ENCODE results near the gene TCEA3.

Gene TCEA3

GRCh38 chr1:23444596-23445390 lies 20.2 kb upstream of the TCEA3 start:
- DNase-seq (ENCODE audit: insufficient read length) (no peak), FAIRE-seq (no peak)

GRCh38 chr1:23444104-23444533 lies 19.6 kb upstream of the TCEA3 start:
- no peak for TF ChIP-seq POLR2AphosphoS5 (IDR thresholded peaks at IDR 0.05; ENCODE audit: low read depth, low read length)
- DNase-seq (ENCODE audit: insufficient read length) (no peak), FAIRE-seq (no peak)

More at GRCh38 chr1:23444596-23445390, 20.2 kb upstream of the TCEA3 start:
- TF ChIP-seq POLR2AphosphoS5 (IDR thresholded peaks at IDR 0.05; ENCODE audit: low read depth, low read length) (no peak), TAF1 (IDR thresholded peaks at IDR 0.05; ENCODE audit: borderline replicate concordance, low read depth, low read length) (no peak), POLR2A (IDR thresholded peaks at IDR 0.05; ENCODE audit: low read depth, low read length) (no peak)

GRCh38 chr1:23442751-23443150 lies 18.2 kb upstream of the TCEA3 start:
- FAIRE-seq, result no peak
- no peak for DNase-seq (ENCODE audit: insufficient read length)
- TF ChIP-seq POLR2AphosphoS5 (IDR thresholded peaks at IDR 0.05; ENCODE audit: low read depth, low read length) (no peak), TAF1 (IDR thresholded peaks at IDR 0.05; ENCODE audit: borderline replicate concordance, low read depth, low read length) (no peak), POLR2A (IDR thresholded peaks at IDR 0.05; ENCODE audit: low read depth, low read length) (no peak)

GRCh38 chr1:23441446-23442148 lies 17.0 kb upstream of the TCEA3 start:
- DNase-seq (ENCODE audit: insufficient read length) (no peak), FAIRE-seq (no peak)
- no peak for TF ChIP-seq POLR2A (IDR thresholded peaks at IDR 0.05; ENCODE audit: low read depth, low read length)
- no peak for TF ChIP-seq POLR2AphosphoS5 (IDR thresholded peaks at IDR 0.05; ENCODE audit: low read depth, low read length)
- TF ChIP-seq TAF1 (IDR thresholded peaks at IDR 0.05; ENCODE audit: borderline replicate concordance, low read depth, low read length), result no peak

- TF ChIP-seq TAF1 (IDR thresholded peaks at IDR 0.05; ENCODE audit: borderline replicate concordance, low read depth, low read length) (no peak), POLR2A (IDR thresholded peaks at IDR 0.05; ENCODE audit: low read depth, low read length) (no peak), POLR2AphosphoS5 (IDR thresholded peaks at IDR 0.05; ENCODE audit: low read depth, low read length) (no peak)
- DNase-seq (ENCODE audit: insufficient read length) (no peak), FAIRE-seq (no peak)
Measured at GRCh38 chr1:23438545-23438944, 14.0 kb upstream of the TCEA3 start.

GRCh38 chr1:23437355-23437664 lies 12.8 kb upstream of the TCEA3 start:
- DNase-seq (ENCODE audit: insufficient read length) (no peak), FAIRE-seq (no peak)
- TF ChIP-seq POLR2A (IDR thresholded peaks at IDR 0.05; ENCODE audit: low read depth, low read length) (no peak), POLR2AphosphoS5 (IDR thresholded peaks at IDR 0.05; ENCODE audit: low read depth, low read length) (no peak)

- TF ChIP-seq POLR2A (IDR thresholded peaks at IDR 0.05; ENCODE audit: low read depth, low read length), result no peak
- TF ChIP-seq POLR2AphosphoS5 (IDR thresholded peaks at IDR 0.05; ENCODE audit: low read depth, low read length), result no peak
- no peak for TF ChIP-seq TAF1 (IDR thresholded peaks at IDR 0.05; ENCODE audit: borderline replicate concordance, low read depth, low read length)
- DNase-seq (ENCODE audit: insufficient read length) (no peak), FAIRE-seq (no peak)
Measured at GRCh38 chr1:23436520-23437354, 12.2 kb upstream of the TCEA3 start.

GRCh38 chr1:23434260-23434775 lies 9.8 kb upstream of the TCEA3 start:
- DNase-seq (ENCODE audit: insufficient read length) (no peak), FAIRE-seq (no peak)
- no peak for TF ChIP-seq POLR2A (IDR thresholded peaks at IDR 0.05; ENCODE audit: low read depth, low read length)

GRCh38 chr1:23433122-23433521 lies 8.6 kb upstream of the TCEA3 start:
- TF ChIP-seq POLR2A (IDR thresholded peaks at IDR 0.05; ENCODE audit: low read depth, low read length) (no peak), TAF1 (IDR thresholded peaks at IDR 0.05; ENCODE audit: borderline replicate concordance, low read depth, low read length) (no peak)
- no peak for DNase-seq (ENCODE audit: insufficient read length)
- no peak for FAIRE-seq

- no peak for FAIRE-seq
- no peak for DNase-seq (ENCODE audit: insufficient read length)
- TF ChIP-seq POLR2A (IDR thresholded peaks at IDR 0.05; ENCODE audit: low read depth, low read length) (no peak), POLR2AphosphoS5 (IDR thresholded peaks at IDR 0.05; ENCODE audit: low read depth, low read length) (no peak), TAF1 (IDR thresholded peaks at IDR 0.05; ENCODE audit: borderline replicate concordance, low read depth, low read length) (no peak)
Measured at GRCh38 chr1:23431431-23431830, 6.9 kb upstream of the TCEA3 start.

- no peak for DNase-seq (ENCODE audit: insufficient read length)
- FAIRE-seq, result no peak
- TF ChIP-seq POLR2A (IDR thresholded peaks at IDR 0.05; ENCODE audit: low read depth, low read length) (no peak), POLR2AphosphoS5 (IDR thresholded peaks at IDR 0.05; ENCODE audit: low read depth, low read length) (no peak), TAF1 (IDR thresholded peaks at IDR 0.05; ENCODE audit: borderline replicate concordance, low read depth, low read length) (no peak)
Measured at GRCh38 chr1:23430803-23431202, 6.3 kb upstream of the TCEA3 start.
